ENCODE results near the gene CD86. TPM values are rescaled to one million over a fixed set of nuclear protein-coding genes. Genes with fewer than 3 reads are reported as not detected.

CD86 gene
- total and polyA plus RNA-seq, 9 of the 15 experiments (the other 6 are each of a cell fraction or from before 2014, with no cell fraction given) = 0.16 TPM; not detected in 8

- TF ChIP-seq ZNF318 (IDR thresholded peaks at IDR 0.05; ENCODE audit: borderline replicate concordance in 1 of 2, low read depth in 1 of 2) (no peak), STAT5A (IDR thresholded peaks at IDR 0.05; ENCODE audit: borderline replicate concordance, low read length) (no peak), MYNN (IDR thresholded peaks at IDR 0.05) (no peak), MYNN (CRISPR knock-in tag; IDR thresholded peaks at IDR 0.05) (no peak), HMGXB4 (CRISPR knock-in tag; IDR thresholded peaks at IDR 0.05) (no peak), NR4A1 (CRISPR knock-in tag; IDR thresholded peaks at IDR 0.05) (no peak), NR4A1 (tag; IDR thresholded peaks at IDR 0.05) (no peak)
Observed at GRCh38 chr3:122132949-122133540, 77.9 kb downstream of the CD86 start (continued).
